HCT116 (cell line): ENCODE data around the gene TMEM63A.

Experiments
- POLR2A ChIP-seq: IDR thresholded peaks from 2 replicates; pipeline ENCODE4 v1.7.0; 2011; ENCODE audit warnings: borderline replicate concordance; ENCODE audit not compliant: insufficient read depth, insufficient read length; ENCODE audit errors: extremely low read depth
- TCF7L2 ChIP-seq: IDR thresholded peaks from 2 replicates; pipeline ENCODE4 v1.7.0; 2011; ENCODE audit warnings: borderline replicate concordance, inconsistent platforms; ENCODE audit not compliant: insufficient read depth, insufficient read length; ENCODE audit errors: extremely low read depth
- TF ChIP-seq, protein P1 (sequence below): IDR thresholded peaks from 2 replicates; pipeline ENCODE4 v1.6.1; 2012; ENCODE audit warnings: low read depth
- TF ChIP-seq, protein P2 (sequence below), 3 experiments: fragments of 200-600 bp in 1 of 3; sonication (generic) in 1 of 3; IDR thresholded peaks in 2 of 3; conservative IDR thresholded peaks in 1 of 3; 2 replicates each; pipeline ENCODE4 v1.5.1; 2012 to 2017; ENCODE audit warnings: low read depth in 2 of 3, low read length in 2 of 3, antibody characterized with exemption in 1 of 3, borderline replicate concordance in 1 of 3, control low read depth in 1 of 3, mild to moderate bottlenecking in 1 of 3, mixed read lengths in 1 of 3, mixed run types in 1 of 3, moderate library complexity in 1 of 3; ENCODE audit not compliant: insufficient read depth in 1 of 3
- TF ChIP-seq, protein P3 (sequence below): IDR thresholded peaks from 2 replicates; pipeline ENCODE4 v1.6.1; 2012

DNA sequence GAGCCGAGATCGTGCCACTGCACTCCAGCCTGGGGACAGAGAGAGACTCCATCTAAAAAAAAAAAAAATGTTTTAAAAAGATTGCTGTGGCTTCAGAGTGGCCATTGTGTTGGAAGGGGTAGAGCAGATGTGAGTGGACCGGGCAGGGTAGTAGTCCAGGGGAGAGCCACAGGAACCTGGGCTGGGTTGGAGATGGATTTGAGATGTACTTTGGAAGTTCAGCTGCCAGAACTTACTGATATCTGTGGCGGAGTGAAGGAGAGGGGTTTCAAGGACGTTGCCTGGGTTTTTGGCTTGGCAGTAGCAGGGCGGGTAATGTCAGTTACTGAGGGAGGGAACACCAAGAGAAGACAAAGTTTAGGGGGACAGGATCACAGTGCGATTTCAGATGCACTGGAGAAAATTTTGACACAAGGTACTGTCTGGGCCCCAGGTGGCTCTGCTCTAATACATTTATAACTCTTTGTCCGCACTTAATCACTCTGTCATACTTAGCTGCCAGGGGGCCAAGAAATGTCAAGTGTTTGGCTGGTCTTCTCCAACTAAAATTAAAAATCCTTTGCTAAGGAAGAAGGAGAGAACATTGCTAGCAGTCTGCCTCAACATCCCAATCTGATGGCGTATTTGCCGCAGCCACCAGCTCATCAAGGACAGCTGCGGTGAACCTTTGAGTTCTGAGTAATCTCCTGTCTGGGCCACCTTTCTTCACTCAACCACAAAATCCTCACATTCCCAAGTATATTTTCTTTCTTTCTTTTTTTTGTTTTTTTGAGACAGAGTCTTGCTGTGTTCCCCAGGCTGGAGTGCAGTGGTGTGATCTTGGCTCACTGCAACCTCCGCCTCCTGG lies 62.6 kb downstream of the TMEM63A start:
- TF ChIP-seq, protein P1, sequence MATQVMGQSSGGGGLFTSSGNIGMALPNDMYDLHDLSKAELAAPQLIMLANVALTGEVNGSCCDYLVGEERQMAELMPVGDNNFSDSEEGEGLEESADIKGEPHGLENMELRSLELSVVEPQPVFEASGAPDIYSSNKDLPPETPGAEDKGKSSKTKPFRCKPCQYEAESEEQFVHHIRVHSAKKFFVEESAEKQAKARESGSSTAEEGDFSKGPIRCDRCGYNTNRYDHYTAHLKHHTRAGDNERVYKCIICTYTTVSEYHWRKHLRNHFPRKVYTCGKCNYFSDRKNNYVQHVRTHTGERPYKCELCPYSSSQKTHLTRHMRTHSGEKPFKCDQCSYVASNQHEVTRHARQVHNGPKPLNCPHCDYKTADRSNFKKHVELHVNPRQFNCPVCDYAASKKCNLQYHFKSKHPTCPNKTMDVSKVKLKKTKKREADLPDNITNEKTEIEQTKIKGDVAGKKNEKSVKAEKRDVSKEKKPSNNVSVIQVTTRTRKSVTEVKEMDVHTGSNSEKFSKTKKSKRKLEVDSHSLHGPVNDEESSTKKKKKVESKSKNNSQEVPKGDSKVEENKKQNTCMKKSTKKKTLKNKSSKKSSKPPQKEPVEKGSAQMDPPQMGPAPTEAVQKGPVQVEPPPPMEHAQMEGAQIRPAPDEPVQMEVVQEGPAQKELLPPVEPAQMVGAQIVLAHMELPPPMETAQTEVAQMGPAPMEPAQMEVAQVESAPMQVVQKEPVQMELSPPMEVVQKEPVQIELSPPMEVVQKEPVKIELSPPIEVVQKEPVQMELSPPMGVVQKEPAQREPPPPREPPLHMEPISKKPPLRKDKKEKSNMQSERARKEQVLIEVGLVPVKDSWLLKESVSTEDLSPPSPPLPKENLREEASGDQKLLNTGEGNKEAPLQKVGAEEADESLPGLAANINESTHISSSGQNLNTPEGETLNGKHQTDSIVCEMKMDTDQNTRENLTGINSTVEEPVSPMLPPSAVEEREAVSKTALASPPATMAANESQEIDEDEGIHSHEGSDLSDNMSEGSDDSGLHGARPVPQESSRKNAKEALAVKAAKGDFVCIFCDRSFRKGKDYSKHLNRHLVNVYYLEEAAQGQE, result no peak
- TF ChIP-seq, protein P2, sequence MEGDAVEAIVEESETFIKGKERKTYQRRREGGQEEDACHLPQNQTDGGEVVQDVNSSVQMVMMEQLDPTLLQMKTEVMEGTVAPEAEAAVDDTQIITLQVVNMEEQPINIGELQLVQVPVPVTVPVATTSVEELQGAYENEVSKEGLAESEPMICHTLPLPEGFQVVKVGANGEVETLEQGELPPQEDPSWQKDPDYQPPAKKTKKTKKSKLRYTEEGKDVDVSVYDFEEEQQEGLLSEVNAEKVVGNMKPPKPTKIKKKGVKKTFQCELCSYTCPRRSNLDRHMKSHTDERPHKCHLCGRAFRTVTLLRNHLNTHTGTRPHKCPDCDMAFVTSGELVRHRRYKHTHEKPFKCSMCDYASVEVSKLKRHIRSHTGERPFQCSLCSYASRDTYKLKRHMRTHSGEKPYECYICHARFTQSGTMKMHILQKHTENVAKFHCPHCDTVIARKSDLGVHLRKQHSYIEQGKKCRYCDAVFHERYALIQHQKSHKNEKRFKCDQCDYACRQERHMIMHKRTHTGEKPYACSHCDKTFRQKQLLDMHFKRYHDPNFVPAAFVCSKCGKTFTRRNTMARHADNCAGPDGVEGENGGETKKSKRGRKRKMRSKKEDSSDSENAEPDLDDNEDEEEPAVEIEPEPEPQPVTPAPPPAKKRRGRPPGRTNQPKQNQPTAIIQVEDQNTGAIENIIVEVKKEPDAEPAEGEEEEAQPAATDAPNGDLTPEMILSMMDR (IDR thresholded peaks at IDR 0.05 in 2 of 3, conservative IDR thresholded peaks at IDR 0.05 in 1 of 3; ENCODE audit: borderline replicate concordance in 1 of 3, insufficient read depth in 1 of 3, low read depth in 2 of 3, low read length in 2 of 3), result no peak
- TF ChIP-seq TCF7L2, result no peak
- TF ChIP-seq, protein P3, sequence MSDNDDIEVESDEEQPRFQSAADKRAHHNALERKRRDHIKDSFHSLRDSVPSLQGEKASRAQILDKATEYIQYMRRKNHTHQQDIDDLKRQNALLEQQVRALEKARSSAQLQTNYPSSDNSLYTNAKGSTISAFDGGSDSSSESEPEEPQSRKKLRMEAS, result no peak
- no peak for TF ChIP-seq POLR2A
